ENCODE data around the gene SERGEF.
"Not testable (repeated sequence)": the region's sequence is repeated elsewhere in the genome, so short reads cannot be mapped to it uniquely, and the experiment has no call there.

SERGEF gene

GRCh38 chr11:17898782-17899181, 114.1 kb downstream of the SERGEF start:
- DNase-seq, result no peak

- DNase-seq, result no peak
Observed at GRCh38 chr11:17898071-17898470, 114.8 kb downstream of the SERGEF start.

- no peak for DNase-seq
Observed at GRCh38 chr11:17897495-17897894, 115.4 kb downstream of the SERGEF start.

- not testable (repeated sequence) for DNase-seq
Observed at GRCh38 chr11:17896496-17897151, 116.2 kb downstream of the SERGEF start.

- no peak for DNase-seq
Observed at GRCh38 chr11:17894929-17895658, 117.8 kb downstream of the SERGEF start.

- no peak for DNase-seq
Observed at GRCh38 chr11:17892409-17892808, 120.4 kb downstream of the SERGEF start.

GRCh38 chr11:17890325-17890724, 122.5 kb downstream of the SERGEF start:
- no peak for DNase-seq

GRCh38 chr11:17887779-17888178, 125.1 kb downstream of the SERGEF start:
- DNase-seq, result no peak

GRCh38 chr11:17883946-17884345, 128.9 kb downstream of the SERGEF start:
- DNase-seq, result no peak

- no peak for DNase-seq
Observed at GRCh38 chr11:17883057-17883456, 129.8 kb downstream of the SERGEF start.

- no peak for DNase-seq
Observed at GRCh38 chr11:17878743-17879142, 134.1 kb downstream of the SERGEF start.

- no peak for DNase-seq
Observed at GRCh38 chr11:17877886-17878285, 135.0 kb downstream of the SERGEF start.

GRCh38 chr11:17876827-17877226, 136.0 kb downstream of the SERGEF start:
- no peak for DNase-seq

GRCh38 chr11:17875891-17876290, 137.0 kb downstream of the SERGEF start:
- DNase-seq, result no peak

- DNase-seq, result no peak
Observed at GRCh38 chr11:17873586-17873985, 139.3 kb downstream of the SERGEF start.

- DNase-seq, result not testable (repeated sequence)
Observed at GRCh38 chr11:17868398-17868797, 144.4 kb downstream of the SERGEF start.

GRCh38 chr11:17867341-17867740, 145.5 kb downstream of the SERGEF start:
- DNase-seq, result no peak

- DNase-seq, result no peak
Observed at GRCh38 chr11:17865765-17866428, 146.9 kb downstream of the SERGEF start.

- peak; percentile 10 for DNase-seq
Observed at GRCh38 chr11:17864478-17864941, 148.3 kb downstream of the SERGEF start.

GRCh38 chr11:17861036-17861755, 151.7 kb downstream of the SERGEF start:
- DNase-seq, result no peak

GRCh38 chr11:17859552-17859951, 153.3 kb downstream of the SERGEF start:
- DNase-seq, result no peak

- DNase-seq, result no peak
Observed at GRCh38 chr11:17855531-17856290, 157.1 kb downstream of the SERGEF start.

Data from CD4-positive, alpha-beta T cell treated with Interleukin-4 for 4 hours (primary cell).